Transverse colon (tissue), 4 donors: ENCODE measurements around the gene CRAMP1. TPM values are rescaled to one million over a fixed set of nuclear protein-coding genes. Genes with fewer than 3 reads are reported as not detected.

Experiments
- DNase-seq: peaks from one replicate; pipeline ENCODE4 v3.0.0-alpha.2; 2019
- H3K27ac ChIP-seq, 4 donors: fragments of 200-600 bp; sonication (generic); 2 replicates each; pipeline ENCODE4 v1.5.1; 2016 to 2018; ENCODE audit warnings: inconsistent platforms in 4 of 4
- H3K27me3 ChIP-seq: fragments of 200-600 bp; sonication (generic); 2 replicates; pipeline ENCODE4 v1.5.1; 2017; ENCODE audit warnings: inconsistent platforms
- H3K36me3 ChIP-seq, 4 donors: fragments of 200-600 bp; sonication (generic); 2 replicates each; pipeline ENCODE4 v1.5.1; 2017 to 2019; ENCODE audit warnings: inconsistent platforms in 4 of 4
- H3K4me1 ChIP-seq, 4 donors: fragments of 200-600 bp; sonication (generic); 2 replicates each; pipeline ENCODE4 v1.5.1; 2017 to 2020; ENCODE audit warnings: inconsistent platforms in 4 of 4
- H3K4me3 ChIP-seq, 4 donors: fragments of 200-600 bp; sonication (generic); 1 replicate in 1 of 4; 2 replicates in 3 of 4; pipeline versions ENCODE4 v1.5.1 to v1.6.1; 2017 to 2019; ENCODE audit warnings: inconsistent platforms in 4 of 4
- H3K9me3 ChIP-seq, 2 donors: fragments of 200-600 bp; sonication (generic); 2 replicates each; pipeline ENCODE4 v1.5.1; 2017 to 2019; ENCODE audit warnings: inconsistent platforms in 2 of 2
- EP300 ChIP-seq: sonication (generic); formaldehyde crosslinking; IDR thresholded peaks from one replicate; pipeline ENCODE4 v1.6.1; 2017; ENCODE audit warnings: antibody characterized with exemption, low read depth
- POLR2A ChIP-seq: fragments of 450-650 bp; IDR thresholded peaks from one replicate; pipeline ENCODE4 v1.6.1; 2016; ENCODE audit warnings: antibody characterized with exemption, mild to moderate bottlenecking, moderate library complexity
- POLR2AphosphoS5 ChIP-seq, 3 donors: sonication (generic); formaldehyde crosslinking; IDR thresholded peaks; one replicate each; pipeline ENCODE4 v1.6.1; 2016; ENCODE audit warnings: antibody characterized with exemption in 3 of 3
- WGBS, 2 donors: methylation state at CpG; one replicate each; pipeline ENCODE4 v1.1.5; 2018; ENCODE audit warnings: low coverage in 1 of 2; 5-methylcytosine and 5-hydroxymethylcytosine counted together
- in situ Hi-C, 4 donors: fragments of 200-750 bp; cut with MboI; loops; one replicate each; pipeline versions ENCODE4 v1.15.0 to v1.15.1; 2017; ENCODE audit warnings: low sequenced_read_pairs in 3 of 4, low pct_ligation_motif_present in 1 of 4, low pct_unique_long_range_greater_than_20kb in 1 of 4
- intact Hi-C: fragments of 100-400 bp; cut with DNase I; formaldehyde crosslinking; loops from one replicate; pipeline ENCODE4 v1.15.1; 2023; ENCODE audit warnings: low total_unique reads
- total RNA-seq, 4 donors: library from RNA; depleted of rRNA; stranded (reverse); fragments of >200 nt; gene quantifications; one replicate each; pipeline ENCODE4 v1.1.0, GENCODE V29; 2016
- TF ChIP-seq, protein P1 (sequence below), 5 experiments: fragments of 200-600 bp in 3 of 5; fragments of 450-650 bp in 2 of 5; sonication (generic) in 3 of 5; IDR thresholded peaks; 1 replicate in 2 of 5; 2 replicates in 3 of 5; pipeline ENCODE4 v1.5.1; 2016 to 2017; ENCODE audit warnings: antibody characterized with exemption in 5 of 5, inconsistent platforms in 3 of 5, mild to moderate bottlenecking in 2 of 5, moderate library complexity in 1 of 5

Gene CRAMP1
- total RNA-seq, 4 donors from 2014 or later, result 10.1 to 52.7 (median 16.2) TPM

- WGBS, 2 donors, result 17 to 27% methylated on average over 3 to 16 of the region's 16 CpGs
- DNase-seq, result no peak
- Histone ChIP-seq H3K4me1 (peaks cover 12 to 34% (median 23%) of the 10 kb centered on the region in 4 donors), H3K36me3 (peaks cover 0 to under 1% (median 0%) of the 10 kb centered on the region in 4 donors), H3K9me3 (no peaks in the 10 kb centered on the region), H3K4me3 (peak overlapping the region; percentile 72 to 92 (median 86)), H3K27ac (peak overlapping the region; percentile 94 to 99 (median 95)), H3K27me3 (no peaks in the 10 kb centered on the region)
- TF ChIP-seq POLR2A, result no peak
- no peak for TF ChIP-seq POLR2AphosphoS5 (IDR thresholded peaks at IDR 0.05)
- TF ChIP-seq EP300, result no peak
- TF ChIP-seq, protein P1, sequence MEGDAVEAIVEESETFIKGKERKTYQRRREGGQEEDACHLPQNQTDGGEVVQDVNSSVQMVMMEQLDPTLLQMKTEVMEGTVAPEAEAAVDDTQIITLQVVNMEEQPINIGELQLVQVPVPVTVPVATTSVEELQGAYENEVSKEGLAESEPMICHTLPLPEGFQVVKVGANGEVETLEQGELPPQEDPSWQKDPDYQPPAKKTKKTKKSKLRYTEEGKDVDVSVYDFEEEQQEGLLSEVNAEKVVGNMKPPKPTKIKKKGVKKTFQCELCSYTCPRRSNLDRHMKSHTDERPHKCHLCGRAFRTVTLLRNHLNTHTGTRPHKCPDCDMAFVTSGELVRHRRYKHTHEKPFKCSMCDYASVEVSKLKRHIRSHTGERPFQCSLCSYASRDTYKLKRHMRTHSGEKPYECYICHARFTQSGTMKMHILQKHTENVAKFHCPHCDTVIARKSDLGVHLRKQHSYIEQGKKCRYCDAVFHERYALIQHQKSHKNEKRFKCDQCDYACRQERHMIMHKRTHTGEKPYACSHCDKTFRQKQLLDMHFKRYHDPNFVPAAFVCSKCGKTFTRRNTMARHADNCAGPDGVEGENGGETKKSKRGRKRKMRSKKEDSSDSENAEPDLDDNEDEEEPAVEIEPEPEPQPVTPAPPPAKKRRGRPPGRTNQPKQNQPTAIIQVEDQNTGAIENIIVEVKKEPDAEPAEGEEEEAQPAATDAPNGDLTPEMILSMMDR (IDR thresholded peaks at IDR 0.05), result no peak
- in situ Hi-C loops (no loop called here), intact Hi-C loops (no loop called here)
Observed at GRCh38 chr16:1707193-1707790, 95.1 kb downstream of the CRAMP1 start.

DNA sequence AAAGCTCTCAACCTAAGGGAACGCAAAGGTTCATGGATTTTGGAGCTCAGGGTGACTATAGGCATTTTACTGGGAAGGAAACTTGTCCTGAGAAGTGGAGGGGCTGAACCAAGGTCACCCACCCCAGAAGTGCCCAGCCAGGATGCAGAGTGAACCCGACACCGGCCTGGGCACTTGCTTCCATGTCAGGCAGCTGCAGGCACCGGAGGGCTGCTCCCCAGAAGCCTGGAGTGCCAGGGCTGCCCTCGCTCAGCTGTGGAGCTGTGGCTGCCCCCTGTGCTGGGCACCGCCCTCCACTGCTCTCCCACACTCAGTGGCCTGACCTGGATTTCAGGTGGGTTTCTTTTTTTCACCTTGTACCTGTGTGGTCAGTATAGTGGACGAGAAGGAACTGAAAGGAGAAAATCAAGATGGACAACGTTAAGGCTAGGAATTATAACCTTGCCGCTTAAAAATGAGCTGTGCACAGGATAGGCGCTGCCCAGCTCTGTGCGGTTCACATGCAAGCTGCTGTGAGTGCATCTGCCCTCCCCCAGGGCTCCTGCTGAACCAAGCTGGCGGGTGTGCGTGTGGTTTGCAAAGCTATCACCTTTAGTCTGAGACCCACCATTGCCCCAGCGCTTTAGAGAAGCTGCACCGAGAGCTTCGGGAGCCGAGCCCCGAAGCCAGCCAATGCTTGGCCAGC, 96.1 kb downstream of the CRAMP1 start:
- no peak for TF ChIP-seq EP300
- TF ChIP-seq POLR2AphosphoS5 (IDR thresholded peaks at IDR 0.05), result no peak
- TF ChIP-seq, protein P1 (IDR thresholded peaks at IDR 0.05), result no peak
- TF ChIP-seq POLR2A, result no peak
- intact Hi-C loops (no loop called here), in situ Hi-C loops (no loop called here)
- Histone ChIP-seq H3K27me3 (no peaks in the 10 kb centered on the region), H3K4me3 (peak overlapping the region in 1 of 4 donors; percentile 82), H3K36me3 (no peaks in the 10 kb centered on the region), H3K4me1 (peaks cover 12 to 34% (median 23%) of the 10 kb centered on the region in 4 donors), H3K9me3 (no peaks in the 10 kb centered on the region), H3K27ac (peak overlapping the region in 2 of 4 donors; percentile 95)
- no peak for DNase-seq
- WGBS, 2 donors, result 89 to 97% methylated on average over 7 to 18 of the region's 18 CpGs

- no peak overlapping the region for H3K27ac ChIP-seq
- intact Hi-C loops, result no loop called here
- in situ Hi-C loops, result no loop called here
- H3K36me3 ChIP-seq, result no peaks in the 10 kb centered on the region
- DNase-seq, result no peak
- 88% methylated on average over 13 of the region's 13 CpGs; no CpG with 5 or more reads in 1 of the 2 donors for WGBS, 2 donors
- peaks cover 12 to 34% (median 23%) of the 10 kb centered on the region in 4 donors for H3K4me1 ChIP-seq
- H3K4me3 ChIP-seq, result no peak overlapping the region
- no peaks in the 10 kb centered on the region for H3K9me3 ChIP-seq
- H3K27me3 ChIP-seq, result no peaks in the 10 kb centered on the region
- TF ChIP-seq POLR2AphosphoS5 (IDR thresholded peaks at IDR 0.05) (no peak), EP300 (no peak), POLR2A (no peak)
- TF ChIP-seq, protein P1 (IDR thresholded peaks at IDR 0.05), result no peak
Observed at GRCh38 chr16:1708768-1709180, 96.6 kb downstream of the CRAMP1 start.

DNA sequence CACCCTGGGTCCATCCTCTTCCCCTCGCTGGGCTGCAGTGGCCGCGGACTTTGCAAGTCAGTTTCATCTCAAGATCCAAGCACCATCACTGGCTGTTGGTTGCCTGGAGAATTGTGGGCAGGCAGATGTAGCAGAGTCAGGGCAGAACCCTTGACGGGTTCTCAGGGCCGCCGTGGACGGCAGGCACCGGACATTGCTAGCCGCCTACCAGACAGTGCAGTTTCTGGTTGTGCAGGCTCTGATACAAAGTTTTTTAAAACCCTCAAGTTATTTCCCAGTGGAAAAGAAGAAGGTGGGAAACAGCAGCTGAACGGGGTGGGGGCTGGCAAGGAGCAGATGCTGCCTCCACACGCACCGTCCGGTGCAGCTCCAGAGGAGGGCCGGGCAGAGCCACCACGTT, 97.2 kb downstream of the CRAMP1 start:
- in situ Hi-C loops, result no loop called here
- H3K4me3 ChIP-seq, result no peak overlapping the region
- peaks cover 12 to 34% (median 23%) of the 10 kb centered on the region in 4 donors for H3K4me1 ChIP-seq
- intact Hi-C loops, result no loop called here
- no peak for TF ChIP-seq POLR2A
- TF ChIP-seq POLR2AphosphoS5 (IDR thresholded peaks at IDR 0.05), result no peak
- no peak for TF ChIP-seq EP300
- TF ChIP-seq, protein P1 (IDR thresholded peaks at IDR 0.05), result no peak
- no peaks in the 10 kb centered on the region for H3K27me3 ChIP-seq
- H3K27ac ChIP-seq, result no peak overlapping the region
- no peak for DNase-seq
- no peaks in the 10 kb centered on the region for H3K9me3 ChIP-seq
- 95% methylated on average over 15 of the region's 15 CpGs; no CpG with 5 or more reads in 1 of the 2 donors for WGBS, 2 donors
- H3K36me3 ChIP-seq, result no peaks in the 10 kb centered on the region
